WTC11 (cell line): ENCODE results near the gene TPP1. TPM values are rescaled to one million over a fixed set of nuclear protein-coding genes. Genes with fewer than 3 reads are reported as not detected.
A peak's percentile ranks its signal among the peaks of the same experiment; 100 is the strongest.

Experiments
- CREM ChIP-seq: sonication (generic); formaldehyde crosslinking; IDR thresholded peaks from 2 replicates; pipeline ENCODE4 v1.8.1; 2022; ENCODE audit warnings: mild to moderate bottlenecking, missing genetic modification reagents, moderate library complexity
- GTF2I ChIP-seq: fragments of 250-450 bp; sonication (Bioruptor Pico); conservative IDR thresholded peaks from 2 replicates; pipeline ENCODE4 v1.4.0; 2021; ENCODE audit warnings: mild to moderate bottlenecking
- IRF2 ChIP-seq: sonication (generic); formaldehyde crosslinking; IDR thresholded peaks from 2 replicates; pipeline ENCODE4 v1.8.0; 2022; ENCODE audit warnings: low read depth, missing genetic modification reagents, borderline replicate concordance
- JAZF1 ChIP-seq: fragments of 250-450 bp; sonication (Bioruptor Pico); IDR thresholded peaks from 2 replicates; pipeline ENCODE4 v1.9.0; 2021; ENCODE audit warnings: moderate library complexity, mild to moderate bottlenecking, inconsistent platforms
- OVOL2 ChIP-seq: fragments of 250-450 bp; sonication (Bioruptor Pico); IDR thresholded peaks from 2 replicates; pipeline ENCODE4 v1.9.0; 2021; ENCODE audit warnings: mild to moderate bottlenecking, borderline replicate concordance
- PRRX2 ChIP-seq: fragments of 250-450 bp; sonication (Bioruptor Pico); IDR thresholded peaks from 2 replicates; pipeline ENCODE4 v1.8.0; 2021; ENCODE audit warnings: mild to moderate bottlenecking
- SP1 ChIP-seq: sonication (generic); formaldehyde crosslinking; conservative IDR thresholded peaks from 2 replicates; pipeline ENCODE4 v1.8.1; 2022; ENCODE audit warnings: missing genetic modification reagents
- ZNF232 ChIP-seq: sonication (generic); formaldehyde crosslinking; IDR thresholded peaks from 2 replicates; pipeline ENCODE4 v1.8.0; 2022; ENCODE audit warnings: mild to moderate bottlenecking, missing genetic modification reagents
- ZNF671 ChIP-seq: fragments of 250-450 bp; sonication (Bioruptor Pico); IDR thresholded peaks from 2 replicates; pipeline ENCODE4 v1.8.0; 2021; ENCODE audit warnings: mild to moderate bottlenecking
- total RNA-seq: library from RNA; stranded (reverse); gene quantifications from 3 replicates; pipeline ENCODE4 v1.2.3, GENCODE V29; 2021
- TF ChIP-seq, protein P1 (sequence below): sonication (generic); formaldehyde crosslinking; IDR thresholded peaks from 2 replicates; pipeline ENCODE4 v1.8.0; 2023; ENCODE audit warnings: missing genetic modification reagents, mild to moderate bottlenecking, borderline replicate concordance
- TF ChIP-seq, protein P2 (sequence below): sonication (generic); formaldehyde crosslinking; IDR thresholded peaks from 2 replicates; pipeline ENCODE4 v1.8.1; 2022; ENCODE audit warnings: mild to moderate bottlenecking, moderate library complexity, missing genetic modification reagents
- TF ChIP-seq, protein P3 (sequence below): fragments of 250-450 bp; sonication (Bioruptor Pico); IDR thresholded peaks from 2 replicates; pipeline ENCODE4 v1.8.0; 2021; ENCODE audit warnings: mild to moderate bottlenecking
- TF ChIP-seq, protein P4 (sequence below): sonication (generic); formaldehyde crosslinking; IDR thresholded peaks from 2 replicates; pipeline ENCODE4 v1.8.1; 2023; ENCODE audit warnings: mild to moderate bottlenecking, missing genetic modification reagents
- TF ChIP-seq, protein P5 (sequence below): sonication (generic); formaldehyde crosslinking; IDR thresholded peaks from 2 replicates; pipeline ENCODE4 v1.8.1; 2023; ENCODE audit warnings: mild to moderate bottlenecking, moderate library complexity, missing genetic modification reagents
- TF ChIP-seq, protein P6 (sequence below): sonication (generic); formaldehyde crosslinking; IDR thresholded peaks from 2 replicates; pipeline ENCODE4 v1.8.1; 2022; ENCODE audit warnings: low read depth, missing genetic modification reagents, borderline replicate concordance
- TF ChIP-seq, protein P7 (sequence below): sonication (generic); formaldehyde crosslinking; IDR thresholded peaks from 2 replicates; pipeline ENCODE4 v1.8.0; 2022; ENCODE audit warnings: mild to moderate bottlenecking, missing genetic modification reagents
- TF ChIP-seq, protein P8 (sequence below): sonication (generic); formaldehyde crosslinking; IDR thresholded peaks from 2 replicates; pipeline ENCODE4 v1.8.0; 2022; ENCODE audit warnings: mild to moderate bottlenecking, missing genetic modification reagents
- TF ChIP-seq, protein P9 (sequence below): fragments of 250-450 bp; sonication (Bioruptor Pico); IDR thresholded peaks from 2 replicates; pipeline ENCODE4 v1.9.0; 2021; ENCODE audit warnings: mild to moderate bottlenecking, borderline replicate concordance
- TF ChIP-seq, protein P10 (sequence below): sonication (generic); formaldehyde crosslinking; conservative IDR thresholded peaks from 2 replicates; pipeline ENCODE4 v1.8.1; 2022; ENCODE audit warnings: mild to moderate bottlenecking, missing genetic modification reagents

Gene TPP1
- total RNA-seq, 1 experiment from 2014 or later, result 36.2 TPM

DNA sequence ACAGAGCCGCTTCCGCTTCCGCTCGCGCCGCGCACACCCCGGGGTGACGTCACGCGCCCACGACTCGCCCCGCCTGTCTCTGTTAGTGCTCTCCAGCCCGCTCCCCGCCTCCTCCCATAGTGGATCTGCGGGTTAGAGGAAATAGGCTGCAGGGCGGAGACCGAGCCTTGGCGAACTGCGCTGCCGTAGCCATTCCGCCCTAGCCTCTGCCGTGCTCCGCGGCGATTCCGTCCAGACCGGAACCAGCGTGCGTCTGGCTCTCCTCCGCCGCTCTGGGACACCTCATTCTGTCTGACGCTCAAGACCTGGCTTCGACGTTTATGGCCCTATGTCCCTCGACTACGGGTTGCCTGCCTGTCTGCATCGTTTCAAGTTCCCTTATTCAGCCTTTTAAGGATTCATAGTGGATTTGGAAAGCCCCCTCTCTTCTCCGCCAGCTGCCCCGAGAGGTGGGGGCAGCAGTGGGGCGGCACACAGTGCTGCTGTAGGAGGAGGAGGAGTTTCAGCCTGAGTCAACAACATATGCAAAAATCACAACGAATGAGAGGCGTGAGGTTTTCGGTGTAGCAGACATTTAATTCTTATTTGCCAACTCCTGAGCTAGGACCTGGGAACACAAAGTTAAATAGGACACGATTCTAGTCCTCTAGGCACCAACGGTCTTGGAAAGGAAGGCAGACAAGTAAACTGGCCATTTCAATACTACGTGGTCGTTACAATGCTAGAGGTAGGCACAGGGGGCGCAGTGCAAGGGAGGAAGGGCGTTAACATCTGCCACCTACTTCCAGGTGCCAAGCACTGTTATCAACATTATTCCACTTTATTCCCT is 6.8 kb downstream of the TPP1 start, which contains the start of gene TAF10 (continued):
- TF ChIP-seq, protein P1, sequence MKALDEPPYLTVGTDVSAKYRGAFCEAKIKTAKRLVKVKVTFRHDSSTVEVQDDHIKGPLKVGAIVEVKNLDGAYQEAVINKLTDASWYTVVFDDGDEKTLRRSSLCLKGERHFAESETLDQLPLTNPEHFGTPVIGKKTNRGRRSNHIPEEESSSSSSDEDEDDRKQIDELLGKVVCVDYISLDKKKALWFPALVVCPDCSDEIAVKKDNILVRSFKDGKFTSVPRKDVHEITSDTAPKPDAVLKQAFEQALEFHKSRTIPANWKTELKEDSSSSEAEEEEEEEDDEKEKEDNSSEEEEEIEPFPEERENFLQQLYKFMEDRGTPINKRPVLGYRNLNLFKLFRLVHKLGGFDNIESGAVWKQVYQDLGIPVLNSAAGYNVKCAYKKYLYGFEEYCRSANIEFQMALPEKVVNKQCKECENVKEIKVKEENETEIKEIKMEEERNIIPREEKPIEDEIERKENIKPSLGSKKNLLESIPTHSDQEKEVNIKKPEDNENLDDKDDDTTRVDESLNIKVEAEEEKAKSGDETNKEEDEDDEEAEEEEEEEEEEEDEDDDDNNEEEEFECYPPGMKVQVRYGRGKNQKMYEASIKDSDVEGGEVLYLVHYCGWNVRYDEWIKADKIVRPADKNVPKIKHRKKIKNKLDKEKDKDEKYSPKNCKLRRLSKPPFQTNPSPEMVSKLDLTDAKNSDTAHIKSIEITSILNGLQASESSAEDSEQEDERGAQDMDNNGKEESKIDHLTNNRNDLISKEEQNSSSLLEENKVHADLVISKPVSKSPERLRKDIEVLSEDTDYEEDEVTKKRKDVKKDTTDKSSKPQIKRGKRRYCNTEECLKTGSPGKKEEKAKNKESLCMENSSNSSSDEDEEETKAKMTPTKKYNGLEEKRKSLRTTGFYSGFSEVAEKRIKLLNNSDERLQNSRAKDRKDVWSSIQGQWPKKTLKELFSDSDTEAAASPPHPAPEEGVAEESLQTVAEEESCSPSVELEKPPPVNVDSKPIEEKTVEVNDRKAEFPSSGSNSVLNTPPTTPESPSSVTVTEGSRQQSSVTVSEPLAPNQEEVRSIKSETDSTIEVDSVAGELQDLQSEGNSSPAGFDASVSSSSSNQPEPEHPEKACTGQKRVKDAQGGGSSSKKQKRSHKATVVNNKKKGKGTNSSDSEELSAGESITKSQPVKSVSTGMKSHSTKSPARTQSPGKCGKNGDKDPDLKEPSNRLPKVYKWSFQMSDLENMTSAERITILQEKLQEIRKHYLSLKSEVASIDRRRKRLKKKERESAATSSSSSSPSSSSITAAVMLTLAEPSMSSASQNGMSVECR (CRISPR knock-in tag), result peak; percentile 38; the same call in 1 of the 2 replicates
- TF ChIP-seq, protein P2, sequence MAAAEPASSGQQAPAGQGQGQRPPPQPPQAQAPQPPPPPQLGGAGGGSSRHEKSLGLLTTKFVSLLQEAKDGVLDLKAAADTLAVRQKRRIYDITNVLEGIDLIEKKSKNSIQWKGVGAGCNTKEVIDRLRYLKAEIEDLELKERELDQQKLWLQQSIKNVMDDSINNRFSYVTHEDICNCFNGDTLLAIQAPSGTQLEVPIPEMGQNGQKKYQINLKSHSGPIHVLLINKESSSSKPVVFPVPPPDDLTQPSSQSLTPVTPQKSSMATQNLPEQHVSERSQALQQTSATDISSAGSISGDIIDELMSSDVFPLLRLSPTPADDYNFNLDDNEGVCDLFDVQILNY (CRISPR knock-in tag), result no peak
- TF ChIP-seq, protein P3, sequence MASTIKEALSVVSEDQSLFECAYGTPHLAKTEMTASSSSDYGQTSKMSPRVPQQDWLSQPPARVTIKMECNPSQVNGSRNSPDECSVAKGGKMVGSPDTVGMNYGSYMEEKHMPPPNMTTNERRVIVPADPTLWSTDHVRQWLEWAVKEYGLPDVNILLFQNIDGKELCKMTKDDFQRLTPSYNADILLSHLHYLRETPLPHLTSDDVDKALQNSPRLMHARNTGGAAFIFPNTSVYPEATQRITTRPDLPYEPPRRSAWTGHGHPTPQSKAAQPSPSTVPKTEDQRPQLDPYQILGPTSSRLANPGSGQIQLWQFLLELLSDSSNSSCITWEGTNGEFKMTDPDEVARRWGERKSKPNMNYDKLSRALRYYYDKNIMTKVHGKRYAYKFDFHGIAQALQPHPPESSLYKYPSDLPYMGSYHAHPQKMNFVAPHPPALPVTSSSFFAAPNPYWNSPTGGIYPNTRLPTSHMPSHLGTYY (CRISPR knock-in tag), result no peak
- TF ChIP-seq, protein P4, sequence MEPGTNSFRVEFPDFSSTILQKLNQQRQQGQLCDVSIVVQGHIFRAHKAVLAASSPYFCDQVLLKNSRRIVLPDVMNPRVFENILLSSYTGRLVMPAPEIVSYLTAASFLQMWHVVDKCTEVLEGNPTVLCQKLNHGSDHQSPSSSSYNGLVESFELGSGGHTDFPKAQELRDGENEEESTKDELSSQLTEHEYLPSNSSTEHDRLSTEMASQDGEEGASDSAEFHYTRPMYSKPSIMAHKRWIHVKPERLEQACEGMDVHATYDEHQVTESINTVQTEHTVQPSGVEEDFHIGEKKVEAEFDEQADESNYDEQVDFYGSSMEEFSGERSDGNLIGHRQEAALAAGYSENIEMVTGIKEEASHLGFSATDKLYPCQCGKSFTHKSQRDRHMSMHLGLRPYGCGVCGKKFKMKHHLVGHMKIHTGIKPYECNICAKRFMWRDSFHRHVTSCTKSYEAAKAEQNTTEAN (CRISPR knock-in tag), result peak; percentile 80; the same call in 1 of the 2 replicates
- TF ChIP-seq GTF2I (CRISPR knock-in tag), result no peak
- TF ChIP-seq CREM (CRISPR knock-in tag), result peak; percentile 91; the same call in 1 of the 2 replicates
- TF ChIP-seq OVOL2 (CRISPR knock-in tag), result no peak
- no peak for TF ChIP-seq ZNF232 (CRISPR knock-in tag)
- peak; percentile 87 for TF ChIP-seq SP1
- no peak for TF ChIP-seq JAZF1 (CRISPR knock-in tag)
- TF ChIP-seq, protein P5, sequence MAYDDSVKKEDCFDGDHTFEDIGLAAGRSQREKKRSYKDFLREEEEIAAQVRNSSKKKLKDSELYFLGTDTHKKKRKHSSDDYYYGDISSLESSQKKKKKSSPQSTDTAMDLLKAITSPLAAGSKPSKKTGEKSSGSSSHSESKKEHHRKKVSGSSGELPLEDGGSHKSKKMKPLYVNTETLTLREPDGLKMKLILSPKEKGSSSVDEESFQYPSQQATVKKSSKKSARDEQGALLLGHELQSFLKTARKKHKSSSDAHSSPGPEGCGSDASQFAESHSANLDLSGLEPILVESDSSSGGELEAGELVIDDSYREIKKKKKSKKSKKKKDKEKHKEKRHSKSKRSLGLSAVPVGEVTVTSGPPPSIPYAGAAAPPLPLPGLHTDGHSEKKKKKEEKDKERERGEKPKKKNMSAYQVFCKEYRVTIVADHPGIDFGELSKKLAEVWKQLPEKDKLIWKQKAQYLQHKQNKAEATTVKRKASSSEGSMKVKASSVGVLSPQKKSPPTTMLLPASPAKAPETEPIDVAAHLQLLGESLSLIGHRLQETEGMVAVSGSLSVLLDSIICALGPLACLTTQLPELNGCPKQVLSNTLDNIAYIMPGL (CRISPR knock-in tag), result peak; percentile 78; the same call in 1 of the 2 replicates
- no peak for TF ChIP-seq ZNF671 (CRISPR knock-in tag)
- no peak for TF ChIP-seq IRF2 (CRISPR knock-in tag)
- TF ChIP-seq, protein P6, sequence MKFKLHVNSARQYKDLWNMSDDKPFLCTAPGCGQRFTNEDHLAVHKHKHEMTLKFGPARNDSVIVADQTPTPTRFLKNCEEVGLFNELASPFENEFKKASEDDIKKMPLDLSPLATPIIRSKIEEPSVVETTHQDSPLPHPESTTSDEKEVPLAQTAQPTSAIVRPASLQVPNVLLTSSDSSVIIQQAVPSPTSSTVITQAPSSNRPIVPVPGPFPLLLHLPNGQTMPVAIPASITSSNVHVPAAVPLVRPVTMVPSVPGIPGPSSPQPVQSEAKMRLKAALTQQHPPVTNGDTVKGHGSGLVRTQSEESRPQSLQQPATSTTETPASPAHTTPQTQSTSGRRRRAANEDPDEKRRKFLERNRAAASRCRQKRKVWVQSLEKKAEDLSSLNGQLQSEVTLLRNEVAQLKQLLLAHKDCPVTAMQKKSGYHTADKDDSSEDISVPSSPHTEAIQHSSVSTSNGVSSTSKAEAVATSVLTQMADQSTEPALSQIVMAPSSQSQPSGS, result no peak
- TF ChIP-seq, protein P7, sequence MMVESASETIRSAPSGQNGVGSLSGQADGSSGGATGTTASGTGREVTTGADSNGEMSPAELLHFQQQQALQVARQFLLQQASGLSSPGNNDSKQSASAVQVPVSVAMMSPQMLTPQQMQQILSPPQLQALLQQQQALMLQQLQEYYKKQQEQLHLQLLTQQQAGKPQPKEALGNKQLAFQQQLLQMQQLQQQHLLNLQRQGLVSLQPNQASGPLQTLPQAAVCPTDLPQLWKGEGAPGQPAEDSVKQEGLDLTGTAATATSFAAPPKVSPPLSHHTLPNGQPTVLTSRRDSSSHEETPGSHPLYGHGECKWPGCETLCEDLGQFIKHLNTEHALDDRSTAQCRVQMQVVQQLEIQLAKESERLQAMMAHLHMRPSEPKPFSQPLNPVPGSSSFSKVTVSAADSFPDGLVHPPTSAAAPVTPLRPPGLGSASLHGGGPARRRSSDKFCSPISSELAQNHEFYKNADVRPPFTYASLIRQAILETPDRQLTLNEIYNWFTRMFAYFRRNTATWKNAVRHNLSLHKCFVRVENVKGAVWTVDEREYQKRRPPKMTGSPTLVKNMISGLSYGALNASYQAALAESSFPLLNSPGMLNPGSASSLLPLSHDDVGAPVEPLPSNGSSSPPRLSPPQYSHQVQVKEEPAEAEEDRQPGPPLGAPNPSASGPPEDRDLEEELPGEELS (CRISPR knock-in tag), result peak; percentile 91
- TF ChIP-seq, protein P8, sequence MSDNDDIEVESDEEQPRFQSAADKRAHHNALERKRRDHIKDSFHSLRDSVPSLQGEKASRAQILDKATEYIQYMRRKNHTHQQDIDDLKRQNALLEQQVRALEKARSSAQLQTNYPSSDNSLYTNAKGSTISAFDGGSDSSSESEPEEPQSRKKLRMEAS (CRISPR knock-in tag), result peak; percentile 72
- no peak; the same call in 1 of the 2 replicates for TF ChIP-seq PRRX2 (CRISPR knock-in tag)
- TF ChIP-seq, protein P9, sequence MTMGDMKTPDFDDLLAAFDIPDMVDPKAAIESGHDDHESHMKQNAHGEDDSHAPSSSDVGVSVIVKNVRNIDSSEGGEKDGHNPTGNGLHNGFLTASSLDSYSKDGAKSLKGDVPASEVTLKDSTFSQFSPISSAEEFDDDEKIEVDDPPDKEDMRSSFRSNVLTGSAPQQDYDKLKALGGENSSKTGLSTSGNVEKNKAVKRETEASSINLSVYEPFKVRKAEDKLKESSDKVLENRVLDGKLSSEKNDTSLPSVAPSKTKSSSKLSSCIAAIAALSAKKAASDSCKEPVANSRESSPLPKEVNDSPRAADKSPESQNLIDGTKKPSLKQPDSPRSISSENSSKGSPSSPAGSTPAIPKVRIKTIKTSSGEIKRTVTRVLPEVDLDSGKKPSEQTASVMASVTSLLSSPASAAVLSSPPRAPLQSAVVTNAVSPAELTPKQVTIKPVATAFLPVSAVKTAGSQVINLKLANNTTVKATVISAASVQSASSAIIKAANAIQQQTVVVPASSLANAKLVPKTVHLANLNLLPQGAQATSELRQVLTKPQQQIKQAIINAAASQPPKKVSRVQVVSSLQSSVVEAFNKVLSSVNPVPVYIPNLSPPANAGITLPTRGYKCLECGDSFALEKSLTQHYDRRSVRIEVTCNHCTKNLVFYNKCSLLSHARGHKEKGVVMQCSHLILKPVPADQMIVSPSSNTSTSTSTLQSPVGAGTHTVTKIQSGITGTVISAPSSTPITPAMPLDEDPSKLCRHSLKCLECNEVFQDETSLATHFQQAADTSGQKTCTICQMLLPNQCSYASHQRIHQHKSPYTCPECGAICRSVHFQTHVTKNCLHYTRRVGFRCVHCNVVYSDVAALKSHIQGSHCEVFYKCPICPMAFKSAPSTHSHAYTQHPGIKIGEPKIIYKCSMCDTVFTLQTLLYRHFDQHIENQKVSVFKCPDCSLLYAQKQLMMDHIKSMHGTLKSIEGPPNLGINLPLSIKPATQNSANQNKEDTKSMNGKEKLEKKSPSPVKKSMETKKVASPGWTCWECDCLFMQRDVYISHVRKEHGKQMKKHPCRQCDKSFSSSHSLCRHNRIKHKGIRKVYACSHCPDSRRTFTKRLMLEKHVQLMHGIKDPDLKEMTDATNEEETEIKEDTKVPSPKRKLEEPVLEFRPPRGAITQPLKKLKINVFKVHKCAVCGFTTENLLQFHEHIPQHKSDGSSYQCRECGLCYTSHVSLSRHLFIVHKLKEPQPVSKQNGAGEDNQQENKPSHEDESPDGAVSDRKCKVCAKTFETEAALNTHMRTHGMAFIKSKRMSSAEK, result 0 out of 2 replicates have a peak, but pooled peaks have one; percentile 10
- TF ChIP-seq, protein P10, sequence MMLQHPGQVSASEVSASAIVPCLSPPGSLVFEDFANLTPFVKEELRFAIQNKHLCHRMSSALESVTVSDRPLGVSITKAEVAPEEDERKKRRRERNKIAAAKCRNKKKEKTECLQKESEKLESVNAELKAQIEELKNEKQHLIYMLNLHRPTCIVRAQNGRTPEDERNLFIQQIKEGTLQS, result no peak
